CD4-positive, alpha-beta T cell (primary cell): ENCODE data around the gene ZBTB5. TPM values are rescaled to one million over a fixed set of nuclear protein-coding genes. Genes with fewer than 3 reads are reported as not detected.
"Not testable (repeated sequence)": the region's sequence is repeated elsewhere in the genome, so short reads cannot be mapped to it uniquely, and the experiment has no call there.

Experiments
- ATAC-seq: fragments of 200-7000 bp; cut with Tn5 transposase; one replicate; pipeline ENCODE4 v1.10.0; 2022; ENCODE audit warnings: mild to moderate bottlenecking; ENCODE audit not compliant: poor library complexity
- CTCF ChIA-PET: fragments of 350-600 bp; sonication (Branson Sonifier 250); formaldehyde crosslinking; loops from one replicate; lab custom pipeline; 2021; ENCODE audit warnings: antibody characterized with exemption, inconsistent platforms; lab: Charles Lee
- POLR2A ChIA-PET: fragments of 350-600 bp; sonication (Branson Sonifier 250); formaldehyde crosslinking; loops from one replicate; lab custom pipeline; 2021; ENCODE audit warnings: antibody characterized with exemption, inconsistent platforms; lab: Charles Lee
- DNase-seq, 14 experiments: peaks; one replicate each; pipeline ENCODE4 v3.0.0-alpha.2; 2013 to 2020; ENCODE audit warnings: mixed read lengths in 2 of 14
- H3K27ac ChIP-seq, 2 donors: one replicate each; pipeline versions ENCODE4 v1.5.1 to v1.7.0; 2013; ENCODE audit warnings: low read length in 2 of 2, low read depth in 1 of 2, mild to moderate bottlenecking in 1 of 2
- H3K27me3 ChIP-seq, 2 experiments: 1 replicate in 1 of 2; 2 replicates in 1 of 2; pipeline versions ENCODE4 v1.6.1 to v1.7.0; 2013; ENCODE audit warnings: low read length in 2 of 2, control low read depth in 1 of 2, mild to moderate bottlenecking in 1 of 2, moderate library complexity in 1 of 2; ENCODE audit not compliant: insufficient read depth in 2 of 2, control insufficient read depth in 1 of 2
- H3K36me3 ChIP-seq: one replicate; pipeline ENCODE4 v1.6.1; 2013; ENCODE audit warnings: low read length, control low read depth; ENCODE audit not compliant: insufficient read depth
- H3K4me1 ChIP-seq: one replicate; pipeline ENCODE4 v1.6.1; 2013; ENCODE audit warnings: low read length, control low read depth; ENCODE audit not compliant: insufficient read depth
- H3K4me3 ChIP-seq: one replicate; pipeline ENCODE4 v1.5.1; 2013; ENCODE audit warnings: mild to moderate bottlenecking, low read length, moderate library complexity
- H3K9me3 ChIP-seq, 2 experiments: 1 replicate in 1 of 2; 2 replicates in 1 of 2; pipeline versions ENCODE4 v1.6.1 to v1.7.0; 2013; ENCODE audit warnings: low read length in 2 of 2, mild to moderate bottlenecking in 2 of 2, control low read depth in 1 of 2, moderate library complexity in 1 of 2; ENCODE audit not compliant: control insufficient read depth in 1 of 2, insufficient read depth in 1 of 2
- H3K27ac Mint-ChIP-seq: one replicate; pipeline ENCODE4 v1.8.0; 2020; ENCODE audit warnings: mixed read lengths
- H3K27me3 Mint-ChIP-seq: one replicate; pipeline ENCODE4 v1.8.0; 2021; ENCODE audit warnings: mixed read lengths
- H3K36me3 Mint-ChIP-seq: one replicate; pipeline ENCODE4 v1.8.0; 2021; ENCODE audit warnings: low read depth, mixed read lengths
- H3K4me1 Mint-ChIP-seq: one replicate; pipeline ENCODE4 v1.8.0; 2021; ENCODE audit warnings: low read depth, mixed read lengths
- H3K4me3 Mint-ChIP-seq: one replicate; pipeline ENCODE4 v1.8.0; 2020; ENCODE audit warnings: mild to moderate bottlenecking, mixed read lengths
- H3K9me3 Mint-ChIP-seq: one replicate; pipeline ENCODE4 v1.8.0; 2020; ENCODE audit warnings: mixed read lengths
- intact Hi-C, 2 experiments: fragments of 100-400 bp; cut with DNase I in 1 of 2; cut with micrococcal nuclease in 1 of 2; formaldehyde crosslinking; loops; one replicate each; pipeline versions ENCODE4 v1.15.1 to v1.9.0; 2023 to 2025; cut with DNase I, micrococcal nuclease
- total RNA-seq, 174 experiments: library from RNA in 2 of 174; stranded (reverse) in 2 of 174; gene quantifications; one replicate each; pipeline ENCODE4 v1.2.3 and lab custom pipeline; 2021 to 2026
- TF ChIP-seq, protein P1 (sequence below): fragments of 200-600 bp; IDR thresholded peaks from one replicate; pipeline ENCODE4 v1.8.0; 2022; ENCODE audit warnings: antibody characterized with exemption, mild to moderate bottlenecking

Gene ZBTB5
- total RNA-seq, 2 experiments from 2014 or later, result 21.3 to 22.0 TPM

DNA sequence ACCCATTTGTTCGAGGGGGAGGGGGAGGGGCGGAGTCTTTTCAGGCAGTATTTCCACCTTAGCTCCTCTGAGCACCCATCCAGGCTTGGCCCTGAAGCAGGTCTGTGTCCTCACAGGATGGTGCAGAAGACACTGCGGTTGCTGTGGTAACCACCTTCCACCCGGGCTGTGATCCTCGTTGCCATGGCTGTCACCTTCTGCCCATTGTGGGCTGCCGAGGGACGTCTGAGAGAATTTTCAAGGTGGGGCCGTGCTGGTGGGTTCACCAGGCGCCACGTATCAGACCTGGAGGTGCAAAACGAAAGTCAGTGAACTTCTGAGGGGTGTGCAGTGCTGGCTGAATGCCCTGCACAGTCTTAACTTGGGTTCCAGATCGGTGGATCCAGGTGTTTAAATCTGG lies 47.2 kb upstream of the ZBTB5 start:
- no peaks in the 10 kb centered on the region for H3K27me3 ChIP-seq
- POLR2A ChIA-PET, result no interaction called here
- H3K4me1 Mint-ChIP-seq, result no peaks in the 10 kb centered on the region
- H3K27ac Mint-ChIP-seq, result no peak overlapping the region
- H3K27me3 Mint-ChIP-seq, result no peaks in the 10 kb centered on the region
- CTCF ChIA-PET, result no interaction called here
- peaks cover 8% of the 10 kb centered on the region for H3K36me3 ChIP-seq
- ATAC-seq, result no peak
- H3K4me3 ChIP-seq, result no peak overlapping the region
- intact Hi-C loops, result no loop called here
- no peaks in the 10 kb centered on the region for H3K9me3 Mint-ChIP-seq
- peaks cover 8% of the 10 kb centered on the region for H3K4me1 ChIP-seq
- TF ChIP-seq, protein P1, sequence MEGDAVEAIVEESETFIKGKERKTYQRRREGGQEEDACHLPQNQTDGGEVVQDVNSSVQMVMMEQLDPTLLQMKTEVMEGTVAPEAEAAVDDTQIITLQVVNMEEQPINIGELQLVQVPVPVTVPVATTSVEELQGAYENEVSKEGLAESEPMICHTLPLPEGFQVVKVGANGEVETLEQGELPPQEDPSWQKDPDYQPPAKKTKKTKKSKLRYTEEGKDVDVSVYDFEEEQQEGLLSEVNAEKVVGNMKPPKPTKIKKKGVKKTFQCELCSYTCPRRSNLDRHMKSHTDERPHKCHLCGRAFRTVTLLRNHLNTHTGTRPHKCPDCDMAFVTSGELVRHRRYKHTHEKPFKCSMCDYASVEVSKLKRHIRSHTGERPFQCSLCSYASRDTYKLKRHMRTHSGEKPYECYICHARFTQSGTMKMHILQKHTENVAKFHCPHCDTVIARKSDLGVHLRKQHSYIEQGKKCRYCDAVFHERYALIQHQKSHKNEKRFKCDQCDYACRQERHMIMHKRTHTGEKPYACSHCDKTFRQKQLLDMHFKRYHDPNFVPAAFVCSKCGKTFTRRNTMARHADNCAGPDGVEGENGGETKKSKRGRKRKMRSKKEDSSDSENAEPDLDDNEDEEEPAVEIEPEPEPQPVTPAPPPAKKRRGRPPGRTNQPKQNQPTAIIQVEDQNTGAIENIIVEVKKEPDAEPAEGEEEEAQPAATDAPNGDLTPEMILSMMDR, result no peak
- no peak overlapping the region for H3K27ac ChIP-seq
- H3K36me3 Mint-ChIP-seq, result peaks cover 6% of the 10 kb centered on the region
- peak in 3 of 14 experiments; percentile 19 to 60 (median 50) for DNase-seq
- H3K4me3 Mint-ChIP-seq, result no peak overlapping the region
- H3K9me3 ChIP-seq, result no peaks in the 10 kb centered on the region

DNA sequence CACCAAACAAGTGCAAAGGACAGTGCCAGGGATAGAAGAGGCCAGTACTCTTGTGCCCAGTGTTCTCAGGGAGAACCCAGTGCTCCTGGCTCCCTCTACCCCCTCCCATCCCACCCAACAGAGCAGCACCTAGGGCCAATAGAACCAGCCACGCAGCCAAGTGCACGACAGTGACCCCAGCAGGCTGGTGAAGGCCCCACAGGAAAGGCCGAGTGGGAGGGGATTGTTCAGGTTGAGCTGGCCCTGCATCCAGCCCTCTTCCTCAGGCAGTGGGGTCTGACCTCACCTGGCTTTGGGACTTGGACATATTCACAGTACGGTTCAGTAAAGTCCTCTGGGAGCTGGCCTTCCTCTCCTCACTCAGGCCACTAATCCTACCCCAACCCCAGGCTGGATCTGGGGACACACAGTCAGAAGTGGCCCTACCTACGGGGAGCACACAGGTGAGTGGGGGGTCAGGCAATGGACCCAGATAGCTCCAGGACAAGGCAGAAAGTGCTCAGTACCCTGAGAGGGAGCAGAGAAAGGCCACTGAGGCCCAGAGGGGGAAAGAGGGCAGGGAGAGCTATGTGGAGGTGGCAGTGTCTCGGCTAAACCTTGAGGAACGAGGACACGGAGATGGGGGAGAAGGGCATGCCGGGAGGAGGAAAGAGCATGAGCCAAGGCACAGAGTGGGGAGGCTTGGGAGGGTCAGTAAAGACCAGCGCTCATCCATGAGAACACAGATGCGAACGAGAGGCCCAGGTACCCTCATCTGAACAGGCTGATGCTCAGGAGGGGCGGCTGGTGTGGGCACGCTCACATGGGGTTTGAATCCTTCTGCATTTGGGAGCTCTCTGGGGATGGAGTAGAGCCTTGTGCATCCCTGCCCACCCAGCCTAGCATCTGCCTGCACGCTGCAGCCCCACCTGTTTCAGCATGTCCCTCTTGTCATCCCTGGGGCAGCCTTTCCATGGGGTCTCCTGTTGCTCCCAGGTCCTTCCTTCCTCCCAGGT lies 46.1 kb upstream of the ZBTB5 start:
- Histone ChIP-seq H3K9me3 (no peaks in the 10 kb centered on the region), H3K27ac (no peak overlapping the region), H3K27me3 (no peaks in the 10 kb centered on the region), H3K4me1 (peaks cover 9% of the 10 kb centered on the region), H3K4me3 (no peak overlapping the region), H3K36me3 (peaks cover 12% of the 10 kb centered on the region)
- no peaks in the 10 kb centered on the region for H3K27me3 Mint-ChIP-seq
- intact Hi-C loops, result loop anchor here in 1 of 2 experiments (2.0 kb wide), 1 partner anchor 99 kb away; no protein-coding TSS in a partner anchor
- DNase-seq (no peak), ATAC-seq (no peak)
- H3K4me3 Mint-ChIP-seq, result no peak overlapping the region
- H3K4me1 Mint-ChIP-seq, result no peaks in the 10 kb centered on the region
- H3K27ac Mint-ChIP-seq, result no peak overlapping the region
- H3K36me3 Mint-ChIP-seq, result peaks cover 11% of the 10 kb centered on the region
- ChIA-PET POLR2A (no interaction called here), CTCF (no interaction called here)
- TF ChIP-seq, protein P1, result no peak
- no peaks in the 10 kb centered on the region for H3K9me3 Mint-ChIP-seq

DNA sequence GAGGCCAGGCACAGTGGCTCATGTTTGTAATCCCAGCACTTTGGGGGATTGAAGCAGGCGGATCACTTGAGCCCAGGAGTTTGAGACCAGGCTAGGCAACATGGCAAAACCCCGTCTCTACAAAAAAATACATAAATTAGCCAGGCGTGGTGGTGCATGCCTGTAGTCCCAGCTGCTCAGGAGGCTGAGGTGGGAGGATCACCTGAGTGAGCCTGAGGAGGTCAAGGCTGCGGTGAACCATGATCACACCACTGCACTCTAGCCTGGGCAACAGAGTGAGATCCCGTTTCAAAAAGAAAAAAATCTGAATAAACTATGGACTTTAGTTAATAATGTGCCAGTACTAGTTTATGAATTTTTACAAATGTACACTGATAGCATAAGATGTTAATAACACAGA lies 44.8 kb upstream of the ZBTB5 start:
- H3K9me3 ChIP-seq, DNase-seq, H3K27me3 Mint-ChIP-seq, H3K27ac ChIP-seq, H3K4me1 Mint-ChIP-seq, H3K27ac Mint-ChIP-seq, H3K9me3 Mint-ChIP-seq, CTCF ChIA-PET, H3K27me3 ChIP-seq, H3K4me3 Mint-ChIP-seq, POLR2A ChIA-PET, H3K4me3 ChIP-seq, ATAC-seq: not testable (repeated sequence)
- Histone ChIP-seq H3K36me3 (peaks cover 12% of the 10 kb centered on the region), H3K4me1 (peaks cover 11% of the 10 kb centered on the region)
- H3K36me3 Mint-ChIP-seq, result peaks cover 13% of the 10 kb centered on the region
- intact Hi-C loops, result loop anchor here in 1 of 2 experiments (2.0 kb wide), 1 partner anchor 97 kb away; no protein-coding TSS in a partner anchor
